ENCODE results near the gene NLRP12. TPM values are rescaled to one million over a fixed set of nuclear protein-coding genes. Genes with fewer than 3 reads are reported as not detected.
A peak's percentile ranks its signal among the peaks of the same experiment; 100 is the strongest.

Gene NLRP12
- total RNA-seq, 2 donors from 2014 or later = 0.97 TPM; not detected in 1

GRCh38 chr19:53868892-53869804 lies 45.0 kb upstream of the NLRP12 start:
- no peaks in the 10 kb centered on the region for H3K4me1 ChIP-seq (replicated peaks)
- WGBS = under 1% methylated on average over 68 of the region's 75 CpGs
- peak; percentile 65 for TF ChIP-seq POLR2A (IDR thresholded peaks at IDR 0.05)
- TF ChIP-seq, protein P1, sequence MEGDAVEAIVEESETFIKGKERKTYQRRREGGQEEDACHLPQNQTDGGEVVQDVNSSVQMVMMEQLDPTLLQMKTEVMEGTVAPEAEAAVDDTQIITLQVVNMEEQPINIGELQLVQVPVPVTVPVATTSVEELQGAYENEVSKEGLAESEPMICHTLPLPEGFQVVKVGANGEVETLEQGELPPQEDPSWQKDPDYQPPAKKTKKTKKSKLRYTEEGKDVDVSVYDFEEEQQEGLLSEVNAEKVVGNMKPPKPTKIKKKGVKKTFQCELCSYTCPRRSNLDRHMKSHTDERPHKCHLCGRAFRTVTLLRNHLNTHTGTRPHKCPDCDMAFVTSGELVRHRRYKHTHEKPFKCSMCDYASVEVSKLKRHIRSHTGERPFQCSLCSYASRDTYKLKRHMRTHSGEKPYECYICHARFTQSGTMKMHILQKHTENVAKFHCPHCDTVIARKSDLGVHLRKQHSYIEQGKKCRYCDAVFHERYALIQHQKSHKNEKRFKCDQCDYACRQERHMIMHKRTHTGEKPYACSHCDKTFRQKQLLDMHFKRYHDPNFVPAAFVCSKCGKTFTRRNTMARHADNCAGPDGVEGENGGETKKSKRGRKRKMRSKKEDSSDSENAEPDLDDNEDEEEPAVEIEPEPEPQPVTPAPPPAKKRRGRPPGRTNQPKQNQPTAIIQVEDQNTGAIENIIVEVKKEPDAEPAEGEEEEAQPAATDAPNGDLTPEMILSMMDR (IDR thresholded peaks at IDR 0.05) = peak; percentile 13 to 72 (median 43)
- peak; percentile 90 for TF ChIP-seq POLR2AphosphoS5 (IDR thresholded peaks at IDR 0.05)

DNA sequence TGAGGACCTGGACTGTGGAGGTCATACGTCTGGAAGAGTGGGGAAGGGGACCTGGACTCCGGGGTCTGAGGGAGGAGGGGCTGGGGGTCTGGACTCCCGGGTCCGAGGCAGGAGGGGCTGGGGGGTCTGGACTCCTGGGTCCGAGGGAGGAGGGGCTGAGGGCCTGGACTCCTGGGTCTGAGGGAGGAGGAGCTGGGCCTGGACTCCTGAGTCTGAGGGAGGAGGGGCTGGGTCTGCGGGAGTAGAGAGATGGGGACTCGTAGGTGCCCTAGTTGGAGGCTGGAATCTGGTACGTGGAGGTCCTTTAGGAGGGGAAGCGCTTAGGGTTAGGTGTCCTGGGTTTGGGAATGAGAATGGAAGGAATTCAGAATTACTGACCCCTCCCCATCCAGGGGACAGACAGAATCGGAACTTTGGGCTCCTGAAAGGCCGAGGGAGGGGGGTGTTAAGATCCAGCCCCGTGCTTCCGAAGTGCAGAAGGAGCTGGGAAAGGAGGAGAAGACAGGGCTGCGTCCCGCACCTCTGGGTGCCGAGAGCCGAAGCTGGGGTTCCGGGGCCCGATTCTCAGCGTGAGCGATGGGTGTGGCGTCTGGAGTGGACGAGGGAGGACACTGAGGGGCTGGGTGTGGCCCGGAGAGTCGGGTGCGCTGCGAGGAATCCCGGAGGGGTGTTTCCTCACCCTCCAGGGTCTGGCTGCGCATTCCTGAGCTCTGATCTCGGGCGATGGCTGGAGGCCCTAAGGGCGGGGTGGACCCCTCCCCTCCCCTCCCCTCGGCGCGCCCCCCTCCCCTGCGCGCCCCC lies 44.2 kb upstream of the NLRP12 start:
- no peaks in the 10 kb centered on the region for H3K4me1 ChIP-seq (replicated peaks)
- H3K27me3 ChIP-seq (replicated peaks; ENCODE audit: insufficient read depth) = no peaks in the 10 kb centered on the region
- no peaks in the 10 kb centered on the region for H3K9me3 ChIP-seq
- peak overlapping the region; percentile 64 to 80 for H3K4me3 ChIP-seq
- H3K27ac ChIP-seq = peak overlapping the region; percentile 90 to 93
- peaks cover under 1 to 4% of the 10 kb centered on the region in 2 donors for H3K36me3 ChIP-seq
- TF ChIP-seq, protein P1 (IDR thresholded peaks at IDR 0.05) = no peak
- TF ChIP-seq POLR2AphosphoS5 (IDR thresholded peaks at IDR 0.05) = no peak
- peak; percentile 18 for TF ChIP-seq POLR2A (IDR thresholded peaks at IDR 0.05)
- intact Hi-C loops (cut with DNase I) = loop anchor here (10.0 kb wide), 1 partner anchor 267 kb away; the partner anchor contains the start of gene CNOT3
- peak; percentile 22 for DNase-seq (ENCODE audit: low spot score)
- WGBS = 1% methylated on average over 28 of the region's 37 CpGs

More at GRCh38 chr19:53868892-53869804, 45.0 kb upstream of the NLRP12 start:
- DNase-seq (ENCODE audit: low spot score) = peak; percentile 82
- Histone ChIP-seq H3K36me3 (peaks cover 8 to 12% of the 10 kb centered on the region in 2 donors), H3K27me3 (replicated peaks; ENCODE audit: insufficient read depth) (no peaks in the 10 kb centered on the region), H3K27ac (peak overlapping the region; percentile 90 to 93), H3K4me3 (peak overlapping the region; percentile 64 to 80), H3K9me3 (no peaks in the 10 kb centered on the region)
- intact Hi-C loops (cut with DNase I) = loop anchor here (10.0 kb wide), 1 partner anchor 266 kb away; the partner anchor contains the start of gene CNOT3

DNA sequence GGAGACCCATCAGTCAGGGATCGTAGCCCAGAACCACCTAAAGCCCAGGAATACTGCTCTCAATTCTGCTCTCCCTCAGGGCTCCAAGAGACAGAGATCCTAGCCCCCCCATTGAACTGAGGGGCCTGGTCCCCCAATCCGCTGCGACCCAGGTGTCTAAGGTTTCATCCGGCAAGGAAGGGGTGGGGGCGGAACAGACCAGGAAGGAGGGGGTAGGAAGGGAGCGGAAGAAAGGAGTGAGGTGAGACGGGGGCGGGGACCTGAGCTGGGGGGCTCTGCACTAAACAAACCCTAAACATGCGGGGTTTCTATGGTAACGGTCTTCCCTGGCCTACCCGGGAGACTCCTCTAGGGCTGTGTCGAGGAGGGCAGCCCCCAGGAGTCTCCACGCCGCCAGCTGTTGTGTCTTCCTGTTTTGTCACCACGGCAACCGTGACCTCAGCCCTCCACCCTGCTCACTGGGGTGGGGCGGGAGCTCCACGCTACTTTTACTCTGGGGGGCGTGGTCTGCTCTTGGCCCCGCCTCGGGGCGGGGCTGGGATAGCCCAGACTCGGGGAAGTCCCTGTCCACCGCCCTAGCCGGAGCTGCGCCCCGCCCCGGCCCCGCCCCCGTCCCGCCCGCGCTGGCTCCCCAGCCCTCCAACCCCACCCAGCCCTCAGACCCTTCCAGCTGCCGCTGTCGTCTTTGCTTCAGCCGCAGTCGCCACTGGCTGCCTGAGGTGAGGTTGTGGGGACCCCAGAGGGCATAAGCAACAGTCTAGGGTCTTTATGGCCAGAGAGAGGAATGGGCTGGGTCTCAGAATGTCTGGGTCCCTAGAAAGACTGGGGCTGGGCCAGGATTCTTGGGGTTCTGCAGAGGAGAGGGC lies 43.3 kb upstream of the NLRP12 start, which contains the start of gene MYADM:
Gene MYADM, plus strand, starts transcription at position 659 of the 866 bp plus-strand sequence. CDS start 5,647 bp downstream, outside the sequence.
- peak; percentile 95 for DNase-seq (ENCODE audit: low spot score)
- Histone ChIP-seq H3K36me3 (no peaks in the 10 kb centered on the region), H3K4me1 (replicated peaks) (no peaks in the 10 kb centered on the region), H3K9me3 (no peaks in the 10 kb centered on the region), H3K4me3 (peak within 1 kb of the TSS; percentile 64 to 80), H3K27ac (peak within 1 kb of the TSS; percentile 90 to 93), H3K27me3 (replicated peaks; ENCODE audit: insufficient read depth) (no peaks in the 10 kb centered on the region)
- TF ChIP-seq POLR2AphosphoS5 (IDR thresholded peaks at IDR 0.05) = peak; percentile 86
- TF ChIP-seq POLR2A (IDR thresholded peaks at IDR 0.05) = peak; percentile 57
- TF ChIP-seq, protein P1 (IDR thresholded peaks at IDR 0.05) = no peak
- 2% methylated on average over 35 of the region's 37 CpGs for WGBS
- intact Hi-C loops (cut with DNase I) = loop anchor here (10.0 kb wide), 1 partner anchor 267 kb away; the partner anchor contains the start of gene CNOT3

DNA sequence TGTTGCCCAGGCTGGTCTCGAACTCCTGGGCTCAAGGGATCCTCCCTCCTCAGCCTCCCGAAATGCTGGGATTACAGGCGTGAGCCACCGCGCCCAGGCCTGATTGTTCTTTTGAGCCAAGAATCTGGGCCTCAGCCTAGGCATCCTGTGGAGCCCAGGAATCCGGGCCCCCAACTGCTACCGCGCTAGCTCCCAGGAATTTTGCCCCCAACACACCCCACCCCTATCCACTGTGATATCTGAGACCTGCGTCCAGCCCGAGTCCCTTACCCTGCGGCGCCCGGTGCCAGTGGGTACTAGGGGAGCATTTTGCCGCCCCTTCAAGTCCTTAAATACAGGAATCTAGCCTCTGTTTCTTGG lies 42.7 kb upstream of the NLRP12 start:
- peak overlapping the region; percentile 64 to 80 for H3K4me3 ChIP-seq
- H3K36me3 ChIP-seq = no peaks in the 10 kb centered on the region
- intact Hi-C loops (cut with DNase I) = loop anchor here (10.0 kb wide), 1 partner anchor 268 kb away; the partner anchor contains the start of gene CNOT3
- H3K9me3 ChIP-seq = no peaks in the 10 kb centered on the region
- TF ChIP-seq POLR2AphosphoS5 (IDR thresholded peaks at IDR 0.05) (no peak), POLR2A (IDR thresholded peaks at IDR 0.05) (no peak)
- TF ChIP-seq, protein P1 (IDR thresholded peaks at IDR 0.05) = no peak
- no peaks in the 10 kb centered on the region for H3K27me3 ChIP-seq (replicated peaks; ENCODE audit: insufficient read depth)
- no peak for DNase-seq (ENCODE audit: low spot score)
- H3K4me1 ChIP-seq (replicated peaks) = no peaks in the 10 kb centered on the region
- WGBS = 13% methylated on average over 14 of the region's 14 CpGs
- peak overlapping the region; percentile 90 to 93 for H3K27ac ChIP-seq
